OCI-LY3 (cell line): ENCODE measurements around the gene CPS1.

Experiments
- H2AFZ ChIP-seq: fragments of 200-600, 300-600 bp; shearing (Covaris generic); 2 replicates; pipeline ENCODE4 v1.6.0; 2014; ENCODE audit warnings: antibody characterized with exemption, low read depth, low read length
- H3K27ac ChIP-seq: fragments of 200-600, 300-600 bp; sonication (generic); 2 replicates; pipeline ENCODE4 v1.5.1; 2014; ENCODE audit warnings: mild to moderate bottlenecking, low read length, moderate library complexity, mixed read lengths
- H3K27me3 ChIP-seq: fragments of 200-600, 300-600 bp; sonication (generic); 2 replicates; pipeline ENCODE4 v1.6.1; 2014; ENCODE audit warnings: low read depth, low read length, mixed read lengths
- H3K36me3 ChIP-seq: fragments of 200-600, 300-600 bp; sonication (generic); replicated peaks from 2 replicates; pipeline ENCODE3; 2014; ENCODE audit warnings: low read depth, low read length, mixed read lengths
- H3K4me1 ChIP-seq: fragments of 300-600, 200-600 bp; sonication (generic); 2 replicates; pipeline ENCODE4 v1.6.1; 2014; ENCODE audit warnings: low read length, mixed read lengths
- H3K4me2 ChIP-seq: fragments of 200-600, 300-600 bp; sonication (generic); 2 replicates; pipeline ENCODE4 v1.6.1; 2014; ENCODE audit warnings: low read length, mixed read lengths
- H3K4me3 ChIP-seq: fragments of 300-600, 200-600 bp; sonication (generic); 2 replicates; pipeline ENCODE4 v1.5.1; 2014; ENCODE audit warnings: antibody characterized with exemption, mild to moderate bottlenecking, low read length, moderate library complexity
- H3K79me2 ChIP-seq: fragments of 300-600, 200-600 bp; shearing (Covaris generic); 2 replicates; pipeline ENCODE4 v1.6.1; 2014; ENCODE audit warnings: mild to moderate bottlenecking, low read length, mixed read lengths
- H3K9ac ChIP-seq: fragments of 300-600, 200-600 bp; shearing (Covaris generic); 2 replicates; pipeline ENCODE4 v1.6.0; 2014; ENCODE audit warnings: mild to moderate bottlenecking, low read length, moderate library complexity
- H3K9me3 ChIP-seq: fragments of 200-600, 300-600 bp; shearing (Covaris generic); 2 replicates; pipeline ENCODE4 v1.6.1; 2014; ENCODE audit warnings: low read length, mixed read lengths; ENCODE audit not compliant: insufficient read depth
- H4K20me1 ChIP-seq: fragments of 200-600, 300-600 bp; sonication (generic); 2 replicates; pipeline ENCODE4 v1.6.1; 2016; ENCODE audit warnings: low read length, mixed read lengths; ENCODE audit not compliant: insufficient read depth
- CTCF ChIP-seq: fragments of 200-600, 300-600 bp; sonication (generic); IDR thresholded peaks from 2 replicates; pipeline ENCODE4 v1.5.1; 2014; ENCODE audit warnings: antibody characterized with exemption, low read length, low read depth
- EZH2phosphoT487 ChIP-seq: fragments of 200-600 bp; shearing (Covaris generic); IDR thresholded peaks from 2 replicates; pipeline ENCODE4 v1.6.1; 2018; ENCODE audit warnings: antibody characterized with exemption, mixed run types, low read depth

The CPS1 gene

GRCh38 chr2:210567279-210567678, 10.9 kb downstream of the CPS1 start:
- no peaks in the 10 kb centered on the region for H3K4me1 ChIP-seq
- no peaks in the 10 kb centered on the region for H3K36me3 ChIP-seq
- no peak overlapping the region for H3K4me3 ChIP-seq
- H3K9me3 ChIP-seq: no peaks in the 10 kb centered on the region
- H3K4me2 ChIP-seq: no peak overlapping the region
- H3K9ac ChIP-seq: no peak overlapping the region
- TF ChIP-seq EZH2phosphoT487: no peak
- TF ChIP-seq CTCF: no peak
- H3K27me3 ChIP-seq: no peaks in the 10 kb centered on the region
- no peak overlapping the region for H3K27ac ChIP-seq
- no peaks in the 10 kb centered on the region for H4K20me1 ChIP-seq
- no peaks in the 10 kb centered on the region for H3K79me2 ChIP-seq
- no peak overlapping the region for H2AFZ ChIP-seq

- Histone ChIP-seq H4K20me1 (no peaks in the 10 kb centered on the region), H3K27me3 (no peaks in the 10 kb centered on the region), H3K9me3 (no peaks in the 10 kb centered on the region), H3K79me2 (no peaks in the 10 kb centered on the region), H3K9ac (no peak overlapping the region), H2AFZ (no peak overlapping the region), H3K4me1 (no peaks in the 10 kb centered on the region), H3K27ac (no peak overlapping the region), H3K36me3 (no peaks in the 10 kb centered on the region), H3K4me2 (no peak overlapping the region), H3K4me3 (no peak overlapping the region)
- TF ChIP-seq EZH2phosphoT487 (no peak), CTCF (no peak)
Observed at GRCh38 chr2:210568108-210568507, 11.7 kb downstream of the CPS1 start.

GRCh38 chr2:210577263-210578071, 21.1 kb downstream of the CPS1 start:
- H3K9me3 ChIP-seq: no peaks in the 10 kb centered on the region
- peaks cover 10% of the 10 kb centered on the region for H3K4me1 ChIP-seq
- H3K9ac ChIP-seq: no peak overlapping the region
- H3K27ac ChIP-seq: no peak overlapping the region
- peak overlapping the region; percentile 95 for H2AFZ ChIP-seq
- H3K4me2 ChIP-seq: peak overlapping the region; percentile 31
- no peaks in the 10 kb centered on the region for H4K20me1 ChIP-seq
- no peak overlapping the region for H3K4me3 ChIP-seq
- H3K79me2 ChIP-seq: no peaks in the 10 kb centered on the region
- no peaks in the 10 kb centered on the region for H3K36me3 ChIP-seq
- TF ChIP-seq CTCF: peak; percentile 88
- TF ChIP-seq EZH2phosphoT487: no peak
- H3K27me3 ChIP-seq: no peaks in the 10 kb centered on the region

- Histone ChIP-seq H3K79me2 (no peaks in the 10 kb centered on the region), H2AFZ (no peak overlapping the region), H3K9ac (no peak overlapping the region), H3K4me2 (no peak overlapping the region), H3K4me3 (no peak overlapping the region), H3K27ac (no peak overlapping the region), H3K27me3 (no peaks in the 10 kb centered on the region), H3K36me3 (no peaks in the 10 kb centered on the region), H3K4me1 (peaks cover 8% of the 10 kb centered on the region), H3K9me3 (no peaks in the 10 kb centered on the region), H4K20me1 (no peaks in the 10 kb centered on the region)
- TF ChIP-seq EZH2phosphoT487 (no peak), CTCF (no peak)
Observed at GRCh38 chr2:210584834-210585233, 28.4 kb downstream of the CPS1 start.
